Nucleus accumbens (tissue), 56 donors: ENCODE data around the gene FRMD3.
A peak's percentile ranks its signal among the peaks of the same experiment; 100 is the strongest.

Experiments
- DNase-seq, 56 donors: peaks; one replicate each; lab custom pipeline; 2025; lab: John Stamatoyannopoulos, UW

The FRMD3 gene

DNA sequence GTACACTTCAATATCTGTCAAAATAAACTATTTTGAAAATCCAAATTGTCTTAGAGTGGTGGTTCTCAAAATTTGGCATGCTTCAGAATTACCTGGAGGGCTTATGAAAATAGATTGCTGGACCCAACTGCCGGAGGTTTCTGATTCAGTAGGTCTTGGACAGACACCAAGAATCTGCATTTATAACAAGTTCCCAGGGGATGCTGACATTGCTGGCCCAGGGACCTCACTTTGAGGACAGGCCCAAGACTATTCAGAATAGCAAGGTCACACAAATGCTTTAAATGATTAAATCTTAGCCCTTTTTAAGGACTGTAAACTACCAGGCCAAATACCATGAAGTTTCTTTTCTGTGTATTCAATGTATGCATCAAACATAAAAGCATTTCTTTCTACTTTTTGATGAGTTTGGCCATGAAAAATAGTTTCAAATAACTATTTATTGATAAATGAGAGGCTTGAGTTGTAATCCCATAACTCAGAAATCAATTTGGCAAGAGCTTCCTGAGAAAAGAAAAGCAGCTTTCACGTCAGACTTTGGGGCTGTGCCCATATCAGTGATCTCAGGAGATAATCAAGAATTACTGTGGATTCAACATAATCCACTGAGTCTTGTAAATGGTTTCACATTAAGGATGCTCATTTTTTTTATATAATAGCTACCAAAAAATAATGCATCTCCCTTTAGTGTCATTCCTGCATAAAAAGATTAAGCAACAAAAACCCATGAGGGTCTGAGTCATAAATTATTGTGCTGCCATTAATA is 191.4 kb downstream of the FRMD3 start:
- no peak for DNase-seq

DNA sequence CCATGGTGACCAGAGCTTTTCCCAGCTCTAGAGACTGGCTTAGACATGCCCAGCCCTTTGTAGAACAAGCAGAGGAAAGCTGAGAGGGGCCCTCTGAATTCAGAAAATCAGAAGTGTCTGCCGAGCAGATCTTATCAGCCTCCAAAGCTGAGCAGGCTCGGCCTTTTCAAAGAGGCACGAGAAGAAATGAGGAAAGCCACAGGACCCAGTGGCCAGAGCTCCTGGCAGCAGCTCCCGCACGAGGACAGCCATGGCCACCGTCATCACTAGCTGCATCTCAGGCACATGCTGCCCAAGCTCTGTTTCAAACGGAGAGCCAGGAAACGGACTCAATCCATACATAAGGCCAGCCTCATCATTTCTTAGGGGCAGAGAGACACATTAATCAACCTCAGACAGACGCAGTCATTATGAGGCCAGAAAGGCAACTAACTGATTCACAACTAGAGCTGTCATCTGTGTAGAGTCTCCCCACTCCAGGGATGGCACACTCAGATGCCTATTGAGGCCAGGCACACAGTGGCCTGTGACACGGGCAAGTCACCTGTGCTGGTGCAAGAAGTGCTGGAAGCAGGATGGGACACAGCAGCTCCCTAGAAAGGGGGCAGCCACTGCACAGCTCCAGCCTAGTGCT is 194.7 kb downstream of the FRMD3 start:
- DNase-seq, result no peak

DNA sequence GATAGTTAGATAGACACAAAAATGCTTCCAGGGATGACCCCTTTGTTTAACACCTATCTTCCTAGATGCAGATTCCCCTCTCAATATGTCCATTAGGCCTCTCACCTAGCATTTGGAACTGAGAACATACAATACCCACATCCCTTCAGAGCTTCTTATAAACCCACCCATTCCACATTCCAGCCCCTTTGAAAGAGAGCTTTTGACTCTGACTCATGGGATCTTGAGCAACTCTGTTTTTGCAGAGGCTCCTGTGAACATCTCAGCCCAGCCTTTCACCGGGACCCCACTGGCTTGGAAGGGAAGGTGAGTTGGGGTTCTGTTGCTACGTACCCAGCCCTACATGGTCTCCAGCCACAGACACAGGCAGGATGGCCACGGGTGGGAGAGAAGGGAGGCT is 195.5 kb downstream of the FRMD3 start:
- DNase-seq, result no peak

DNA sequence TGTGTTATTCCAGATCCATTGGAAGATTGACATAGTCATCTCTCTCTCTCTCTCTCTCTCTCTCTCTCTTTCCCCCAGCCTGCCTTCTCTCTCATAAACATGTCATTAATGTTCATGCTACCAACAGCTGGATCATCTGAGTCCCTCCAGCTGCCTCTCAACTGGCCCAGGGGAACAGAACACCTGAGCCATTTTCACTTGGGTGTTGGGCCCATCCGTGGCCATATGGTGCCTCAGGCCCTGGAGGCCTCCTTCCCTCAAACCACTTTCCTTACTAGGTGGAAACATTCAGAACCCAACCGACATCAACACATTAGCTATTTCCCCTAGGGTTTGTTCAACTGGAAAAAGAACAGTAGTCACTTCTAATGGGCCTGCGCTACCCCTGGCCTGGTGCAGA is 196.2 kb downstream of the FRMD3 start:
- DNase-seq, result no peak

DNA sequence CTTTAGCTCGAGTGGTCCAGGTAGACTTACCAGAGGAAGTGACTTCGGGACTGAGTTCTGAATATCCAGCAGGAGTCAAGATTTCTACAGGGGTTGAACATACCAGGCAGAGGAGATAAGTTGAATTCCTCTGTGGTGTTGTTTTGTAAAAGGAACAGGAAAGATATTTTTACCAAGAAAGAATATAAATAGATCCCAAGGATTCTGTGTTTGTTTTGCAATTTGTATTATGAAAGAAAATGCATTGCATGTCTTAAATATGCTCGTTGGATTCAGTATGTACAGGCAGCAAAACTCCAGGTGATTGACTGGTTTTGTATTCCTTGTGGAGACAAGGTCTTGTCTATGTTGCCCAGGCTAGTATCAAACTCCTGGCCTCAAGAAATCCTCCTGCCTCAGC is 197.8 kb downstream of the FRMD3 start:
- DNase-seq, result no peak

DNA sequence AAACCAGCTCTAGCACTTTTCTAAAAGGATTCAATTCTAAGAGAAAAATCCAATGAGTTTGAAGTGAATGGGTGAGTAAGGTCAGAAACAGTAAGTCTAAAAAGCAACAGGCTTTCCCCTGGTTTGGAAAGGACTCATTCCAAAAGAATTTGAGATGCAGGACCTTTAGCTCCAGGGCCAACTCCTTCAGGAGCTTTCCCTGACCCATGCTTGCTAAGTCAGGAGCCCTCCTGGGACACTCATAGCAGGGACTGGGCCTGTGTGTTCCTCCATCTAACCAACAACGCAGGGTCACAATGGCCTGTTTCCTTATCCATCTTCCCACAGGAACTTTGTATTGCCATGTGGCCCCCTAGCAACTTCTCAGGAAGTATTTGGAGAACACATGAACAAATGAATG is 198.8 kb downstream of the FRMD3 start:
- no peak for DNase-seq

DNA sequence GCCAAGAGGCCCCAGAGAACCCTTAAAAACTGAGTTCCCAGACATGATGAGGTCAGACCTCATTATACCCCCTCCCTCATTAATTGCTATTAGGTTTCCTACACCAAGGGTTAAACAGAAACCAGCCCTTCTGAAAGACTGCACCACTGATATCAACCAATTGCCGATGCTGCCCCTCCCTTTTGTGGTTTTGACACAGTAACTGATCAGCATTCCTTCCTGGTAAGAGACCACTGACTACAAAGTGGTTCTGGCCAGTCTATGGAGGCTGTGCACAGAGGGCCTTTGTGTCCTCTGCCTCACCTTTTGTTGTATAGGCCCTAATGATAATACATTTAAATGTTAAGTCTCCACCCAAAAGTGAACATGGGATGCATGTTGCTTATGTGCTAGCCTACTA is 201.5 kb downstream of the FRMD3 start:
- DNase-seq, result no peak

DNA sequence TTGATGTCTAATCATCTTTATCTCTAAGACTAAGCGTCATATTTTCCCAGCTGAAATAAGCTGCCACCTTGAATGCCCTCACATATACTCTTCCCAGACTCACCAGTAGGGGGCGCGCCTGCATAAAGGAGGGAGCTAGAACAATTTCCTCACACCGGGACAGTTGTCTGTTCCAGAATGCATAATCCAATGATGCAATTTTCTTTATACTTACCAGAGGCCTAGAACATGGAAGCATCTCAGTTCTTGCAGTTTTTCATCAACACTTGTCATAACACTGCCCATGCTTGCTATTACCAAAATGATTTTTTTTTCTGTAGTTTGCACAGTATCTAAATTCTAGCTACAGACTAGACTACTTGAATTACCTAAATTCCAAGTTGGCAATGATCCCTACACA is 203.9 kb downstream of the FRMD3 start:
- DNase-seq, result peak in 49 of 56 donors; percentile 2 to 86 (median 40)

DNA sequence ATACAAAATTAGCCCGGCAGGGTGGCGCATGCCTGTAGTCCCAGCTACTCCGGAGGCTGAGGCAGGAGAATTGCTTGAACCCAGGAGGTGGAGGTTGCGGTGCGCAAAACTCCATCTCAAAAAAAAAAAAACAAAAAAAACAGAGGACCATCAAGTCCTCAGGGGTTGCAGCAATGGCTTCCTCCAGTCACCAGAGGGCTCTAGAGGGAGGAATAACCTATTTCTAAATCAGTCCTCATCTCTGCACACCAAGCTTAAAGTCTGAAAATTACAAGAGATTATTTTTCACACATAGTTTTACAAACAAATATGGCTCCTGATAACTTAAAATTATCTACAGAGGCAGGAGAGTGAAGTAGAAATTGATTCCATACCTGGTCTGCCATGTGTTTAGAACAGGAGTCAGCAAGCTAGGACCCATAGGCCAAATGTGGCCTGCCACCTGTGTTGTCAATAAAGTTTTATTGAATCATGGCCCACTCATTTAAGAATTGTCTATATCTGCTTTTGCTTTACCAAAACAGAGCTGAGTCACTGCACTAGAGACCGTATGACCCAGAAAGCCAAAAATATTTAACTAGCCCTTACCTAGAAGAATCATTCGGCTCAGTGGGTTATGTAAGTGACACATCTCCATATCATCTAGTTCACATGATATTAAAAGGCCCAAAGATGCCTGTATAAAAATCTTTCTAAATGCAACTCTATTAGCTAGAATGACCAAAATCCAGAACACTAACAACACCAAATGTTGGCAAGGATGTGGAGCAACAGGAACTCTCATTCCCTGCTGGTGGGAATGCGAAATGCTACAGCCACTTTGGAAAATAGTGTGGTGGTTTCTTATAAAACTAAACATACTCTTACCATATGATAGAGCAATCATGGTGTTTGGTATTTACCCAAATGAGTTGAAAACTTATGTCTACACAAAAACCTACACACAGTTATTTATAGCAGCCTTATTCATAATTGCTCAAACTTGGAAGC is 207.7 kb downstream of the FRMD3 start:
- DNase-seq, result no peak

DNA sequence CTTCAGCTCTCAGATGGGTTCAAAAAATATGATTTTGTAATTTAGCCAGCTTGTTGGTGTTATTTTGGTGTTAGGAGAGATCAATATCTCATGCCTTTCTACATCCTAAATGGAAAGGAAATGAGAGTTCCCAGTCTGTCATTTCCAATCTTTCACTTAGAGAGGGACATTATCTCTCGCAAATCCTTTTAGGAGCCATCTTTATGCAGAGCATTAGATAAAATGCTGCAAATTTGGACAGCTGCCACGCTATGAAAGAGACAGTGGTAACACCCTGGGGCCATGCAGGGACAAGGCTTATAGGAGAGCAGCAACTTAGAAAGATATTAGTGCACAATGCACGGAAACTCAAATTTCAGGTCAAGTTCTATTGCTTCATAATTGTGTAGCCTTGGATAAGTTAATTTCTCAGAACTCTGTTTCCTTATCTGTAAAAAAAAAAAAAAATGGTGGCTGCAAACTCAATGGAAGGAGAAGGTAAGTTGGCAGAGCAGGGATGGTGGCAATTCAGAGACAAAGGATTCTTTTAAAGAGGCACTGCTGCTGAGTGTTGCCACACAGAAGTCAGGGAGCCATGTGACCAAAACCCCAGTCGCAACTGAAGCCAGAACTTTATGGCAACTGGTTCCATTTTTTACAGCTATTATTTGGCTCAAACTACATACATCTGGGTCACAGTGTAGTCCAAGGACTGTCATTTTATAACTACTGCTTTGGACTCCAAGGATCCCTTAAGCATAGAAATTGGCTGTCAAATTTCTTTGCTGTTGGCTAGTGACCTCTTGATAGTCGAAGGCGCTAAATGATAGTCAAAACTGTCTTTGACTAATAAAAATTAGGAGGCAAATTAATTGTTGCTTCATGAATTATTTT is 210.2 kb downstream of the FRMD3 start:
- DNase-seq, result no peak

DNA sequence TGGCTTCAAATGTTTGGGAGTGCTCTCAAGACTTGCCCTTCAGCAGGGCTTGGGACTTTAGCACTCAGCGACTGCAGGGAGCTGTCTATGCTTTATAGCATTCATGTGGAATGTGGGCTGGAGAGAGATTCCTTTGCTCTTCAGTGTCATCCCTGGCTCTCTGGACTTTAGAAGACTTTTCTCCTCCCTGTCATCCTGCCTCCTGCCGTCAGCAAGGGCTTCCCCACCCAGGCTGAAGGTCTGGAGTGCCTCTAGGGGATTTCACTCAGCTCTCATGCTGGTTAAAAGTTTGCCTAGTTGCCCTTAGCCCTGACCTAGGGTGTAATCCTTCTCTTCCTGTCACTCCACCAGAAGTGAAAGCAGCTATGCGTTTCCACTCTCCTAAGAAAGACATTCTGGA is 210.9 kb downstream of the FRMD3 start:
- DNase-seq, result no peak

DNA sequence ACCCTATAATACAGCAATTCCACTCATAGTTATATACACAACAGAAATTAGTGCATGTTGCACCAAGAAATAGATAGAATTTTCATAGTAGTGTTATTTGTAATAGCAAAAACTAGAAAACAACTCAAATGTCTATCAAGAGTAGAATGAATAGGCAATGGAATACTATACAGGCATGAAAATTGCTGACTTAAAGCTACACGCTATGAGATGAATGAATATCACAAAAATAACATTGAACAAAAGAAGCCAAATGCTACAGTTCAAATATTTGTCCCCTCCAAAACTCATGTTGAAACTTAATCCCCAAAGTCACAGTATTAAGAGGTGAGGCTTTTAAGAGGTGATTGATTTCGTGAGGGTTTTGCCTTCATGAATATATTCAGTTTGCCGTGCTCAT is 215.1 kb downstream of the FRMD3 start:
- DNase-seq, result no peak

DNA sequence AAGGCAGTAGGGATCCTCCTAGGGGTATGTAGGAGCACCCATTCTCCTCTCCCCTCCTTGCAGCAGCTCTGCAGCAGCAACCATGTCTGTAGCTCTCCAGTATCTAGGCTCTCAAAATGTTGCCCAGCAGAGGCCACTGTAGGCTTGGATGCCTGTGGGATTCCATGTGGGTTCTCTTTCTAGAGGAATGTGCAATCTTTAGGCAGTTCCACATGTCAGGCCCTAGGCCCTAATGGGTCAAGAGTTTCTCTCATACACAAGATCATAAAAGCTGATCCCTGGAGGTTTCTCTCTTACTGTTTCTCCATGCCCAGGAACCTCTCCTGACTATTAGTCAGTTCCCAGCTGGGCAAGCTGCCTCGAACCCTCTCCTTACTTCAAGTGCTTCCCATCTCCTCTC is 215.8 kb downstream of the FRMD3 start:
- no peak for DNase-seq

DNA sequence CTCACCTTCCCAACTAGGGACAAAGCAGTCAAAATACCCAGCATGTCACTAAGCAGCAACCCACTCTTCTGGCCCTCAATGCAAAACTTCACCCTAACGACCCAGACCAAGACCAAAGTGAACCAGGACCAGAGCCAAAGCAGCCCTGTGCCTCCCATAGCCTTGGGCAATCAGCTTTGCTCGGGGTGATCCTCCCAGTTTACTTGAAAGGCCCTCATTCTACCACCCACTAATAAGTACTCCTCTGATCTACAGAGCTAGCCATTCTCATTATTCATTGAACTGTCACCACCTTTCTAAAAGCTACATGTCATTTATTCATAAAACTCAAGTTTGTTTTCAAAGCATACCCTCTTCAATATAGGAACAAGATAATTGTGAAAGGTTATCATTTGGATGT is 221.0 kb downstream of the FRMD3 start:
- DNase-seq, result no peak

DNA sequence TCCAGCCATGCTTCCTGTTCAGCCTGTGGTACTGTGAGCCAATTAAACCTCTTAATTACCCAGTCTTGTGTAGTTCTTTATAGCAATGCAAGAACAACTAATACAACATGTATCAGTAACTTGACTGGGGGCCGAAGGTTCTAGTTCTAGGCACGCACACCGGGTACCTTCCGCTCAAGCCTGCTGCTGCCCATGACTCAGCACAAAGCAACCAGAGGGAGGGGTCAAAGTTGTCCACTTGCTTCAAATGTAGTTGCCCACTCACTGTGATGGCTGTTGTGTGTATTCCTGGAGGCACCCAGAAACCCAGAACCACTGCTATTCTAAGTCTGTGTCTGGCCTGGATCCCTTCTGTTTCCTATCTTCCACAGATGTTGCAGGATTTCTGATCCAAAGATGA is 222.6 kb downstream of the FRMD3 start:
- DNase-seq, result no peak

DNA sequence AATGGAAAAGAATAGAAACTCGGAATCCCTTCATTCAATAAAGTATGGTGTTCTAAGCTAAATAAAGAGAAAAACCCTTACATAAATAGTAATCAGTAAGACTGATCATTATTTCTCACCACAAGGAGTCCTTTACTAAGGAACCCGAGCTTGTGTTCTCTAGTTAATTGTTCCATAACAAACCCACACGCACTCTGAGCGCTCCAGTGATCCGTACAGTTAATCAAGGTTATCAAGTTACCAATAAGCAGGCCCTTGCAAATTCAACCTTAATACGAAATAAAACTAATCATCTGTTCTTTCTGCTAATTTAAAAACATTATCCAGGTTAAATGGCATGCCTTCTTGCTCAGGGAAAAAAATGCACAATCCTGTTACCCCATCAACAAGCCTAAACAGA is 224.4 kb downstream of the FRMD3 start:
- no peak for DNase-seq

DNA sequence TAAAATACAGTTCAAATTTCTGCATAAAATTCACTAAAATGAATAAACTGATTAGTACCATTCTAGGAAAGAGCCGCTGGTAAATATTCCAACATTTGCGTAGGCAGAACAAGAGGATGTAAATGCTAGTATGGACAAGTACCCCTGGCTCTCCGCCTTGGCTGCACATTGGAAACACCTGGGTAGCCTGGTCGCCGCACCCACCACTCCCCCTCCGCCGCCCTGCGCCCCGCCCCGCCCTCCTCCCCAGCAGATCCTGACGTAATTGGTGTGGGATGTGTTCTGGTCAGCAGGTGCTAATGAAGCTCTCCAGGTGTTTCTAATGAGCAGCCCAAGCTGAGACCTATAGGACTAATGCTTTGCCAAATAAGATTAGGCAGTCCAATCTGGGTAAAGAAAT is 225.7 kb downstream of the FRMD3 start:
- no peak for DNase-seq

DNA sequence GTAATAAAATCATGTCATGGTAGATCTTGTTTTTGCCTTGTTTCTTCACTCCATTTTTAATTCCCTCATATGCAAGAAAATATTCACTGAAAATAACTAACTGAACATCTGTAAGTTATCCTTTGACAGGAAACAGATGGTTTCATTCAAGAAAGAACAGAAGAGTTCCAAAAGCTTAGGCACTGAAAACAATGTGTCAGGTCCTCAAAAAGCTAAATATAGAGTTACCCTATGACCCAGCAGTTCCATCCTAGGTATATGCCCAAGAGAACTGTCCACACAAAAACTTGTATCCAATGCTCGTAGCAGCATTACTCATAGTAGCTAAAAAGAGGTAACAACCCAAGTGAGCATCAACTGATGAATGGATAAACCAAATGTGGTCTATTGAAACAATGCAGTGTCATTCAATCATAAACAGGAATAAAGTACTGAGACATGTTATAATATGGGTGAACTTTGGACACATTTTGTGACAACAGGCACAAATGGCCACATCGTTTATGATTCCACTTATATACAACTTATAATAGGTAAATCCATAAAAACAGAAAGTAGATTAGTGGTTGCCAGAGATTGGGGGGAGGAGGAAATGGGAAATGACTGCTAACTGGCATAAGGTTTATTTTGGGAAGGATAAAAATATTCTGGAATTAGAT is 231.0 kb downstream of the FRMD3 start:
- DNase-seq, result no peak

DNA sequence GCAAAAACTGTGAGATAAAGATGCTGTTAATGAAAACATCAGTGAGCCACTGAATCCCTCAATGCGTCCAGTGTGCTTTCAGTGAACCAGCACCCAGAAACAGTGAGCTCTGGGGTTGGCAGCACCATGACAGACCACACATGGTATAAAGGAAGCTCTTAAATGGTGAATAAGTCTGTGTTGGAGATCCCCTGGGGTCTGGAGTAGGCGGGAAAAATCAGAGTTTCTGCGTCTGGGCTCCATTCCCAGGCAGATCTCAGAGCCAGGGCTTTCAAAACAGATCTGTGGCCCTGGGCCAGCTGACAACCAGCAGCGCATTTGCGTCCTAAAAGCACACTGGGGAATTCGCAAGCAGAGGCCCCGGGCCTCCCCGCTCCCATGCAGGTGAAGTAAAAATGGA is 233.5 kb downstream of the FRMD3 start:
- peak in 52 of 56 donors; percentile 6 to 89 (median 54) for DNase-seq

DNA sequence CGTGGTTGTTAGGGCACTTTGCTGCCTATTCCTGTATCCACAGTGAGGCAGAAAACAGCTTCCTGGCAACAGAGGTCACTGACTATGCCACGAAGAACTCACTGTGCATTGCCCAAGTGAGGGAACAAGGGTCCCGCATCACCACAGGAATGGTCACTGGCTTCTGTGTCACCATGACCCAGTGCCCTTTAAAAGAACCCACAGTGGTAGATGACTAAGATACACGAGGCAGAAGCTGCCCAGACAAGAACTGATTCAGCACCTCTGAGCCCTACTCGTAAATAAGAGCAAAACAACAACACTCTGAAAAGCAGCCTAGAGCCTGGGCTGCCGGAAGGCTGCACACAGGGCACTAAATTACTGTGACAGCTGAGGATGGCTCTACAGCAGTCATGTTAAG is 238.6 kb downstream of the FRMD3 start:
- peak in 4 of 56 donors; percentile 4 to 27 (median 14) for DNase-seq
